Neural cell (in vitro differentiated cells): ENCODE measurements around the gene USP7. TPM values are rescaled to one million over a fixed set of nuclear protein-coding genes. Genes with fewer than 3 reads are reported as not detected.

Experiments used
- H2AFZ ChIP-seq: fragments of 200-600, 300-800 bp; sonication (generic), shearing (Covaris generic); 2 replicates; pipeline ENCODE4 v1.6.0; 2014; ENCODE audit warnings: low read depth, mild to moderate bottlenecking, antibody characterized with exemption, low read length, moderate library complexity
- H3F3A ChIP-seq: fragments of 200-600 bp; shearing (Covaris generic); 2 replicates; pipeline ENCODE4 v1.6.1; 2016; ENCODE audit warnings: mild to moderate bottlenecking, moderate library complexity, mixed read lengths, antibody characterized with exemption, low read length; ENCODE audit not compliant: insufficient read depth, poor library complexity, severe bottlenecking
- H3K27ac ChIP-seq: fragments of 200-600, 300-800 bp; sonication (generic), shearing (Covaris generic); 2 replicates; pipeline ENCODE4 v1.5.1; 2014; ENCODE audit warnings: mild to moderate bottlenecking, low read length, moderate library complexity
- H3K27me3 ChIP-seq: fragments of 300-800, 200-600 bp; sonication (generic), shearing (Covaris generic); 2 replicates; pipeline ENCODE4 v1.6.0; 2014; ENCODE audit warnings: mild to moderate bottlenecking, low read depth, low read length, moderate library complexity; ENCODE audit not compliant: insufficient read depth
- H3K36me3 ChIP-seq: fragments of 300-800, 200-600 bp; sonication (generic), shearing (Covaris generic); 2 replicates; pipeline ENCODE4 v1.5.1; 2014; ENCODE audit warnings: mild to moderate bottlenecking, antibody characterized with exemption, low read length, moderate library complexity; ENCODE audit not compliant: insufficient read depth
- H3K4me2 ChIP-seq: fragments of 300-800, 200-600 bp; sonication (generic), shearing (Covaris generic); 2 replicates; pipeline ENCODE4 v1.6.0; 2014; ENCODE audit warnings: mild to moderate bottlenecking, low read length
- H3K4me3 ChIP-seq: fragments of 300-800, 200-600 bp; sonication (generic), shearing (Covaris generic); 2 replicates; pipeline ENCODE4 v1.5.1; 2014; ENCODE audit warnings: mild to moderate bottlenecking, low read length, moderate library complexity
- H3K79me2 ChIP-seq: fragments of 200-600 bp; shearing (Covaris generic); replicated peaks from 2 replicates; pipeline ENCODE4 v1.6.0; 2014; ENCODE audit warnings: mild to moderate bottlenecking, low read length, moderate library complexity; ENCODE audit not compliant: insufficient read depth
- H3K9ac ChIP-seq: fragments of 300-800, 200-600 bp; sonication (generic), shearing (Covaris generic); 2 replicates; pipeline ENCODE4 v1.6.1; 2016; ENCODE audit warnings: mild to moderate bottlenecking, low read length, mixed read lengths
- H3K9me2 ChIP-seq: fragments of 200-600 bp; shearing (Covaris generic); 2 replicates; pipeline ENCODE4 v1.6.1; 2016; ENCODE audit warnings: mild to moderate bottlenecking, low read length, mixed read lengths; ENCODE audit not compliant: insufficient read depth
- H3K9me3 ChIP-seq: fragments of 200-600, 300-800 bp; sonication (generic), shearing (Covaris generic); 2 replicates; pipeline ENCODE4 v1.6.1; 2016; ENCODE audit warnings: mild to moderate bottlenecking, mixed run types, low read length, moderate library complexity, mixed read lengths
- H4K20me1 ChIP-seq: fragments of 200-600 bp; shearing (Covaris generic); 2 replicates; pipeline ENCODE4 v1.6.1; 2016; ENCODE audit warnings: mild to moderate bottlenecking, mixed run types; ENCODE audit not compliant: insufficient read depth
- EP300 ChIP-seq: fragments of 450-650 bp; conservative IDR thresholded peaks from 2 replicates; pipeline ENCODE4 v1.6.1; 2014; ENCODE audit warnings: antibody characterized with exemption, mild to moderate bottlenecking, moderate library complexity; ENCODE audit not compliant: poor library complexity, severe bottlenecking
- EZH2 ChIP-seq: fragments of 200-600, 300-800 bp; shearing (Covaris generic), sonication (generic); IDR thresholded peaks from 2 replicates; pipeline ENCODE4 v1.6.1; 2014; ENCODE audit warnings: antibody characterized with exemption, low read length, borderline replicate concordance, mild to moderate bottlenecking; ENCODE audit not compliant: insufficient read depth, poor library complexity, severe bottlenecking
- MXI1 ChIP-seq: fragments of 450-650 bp; conservative IDR thresholded peaks from 2 replicates; pipeline ENCODE4 v1.6.1; 2014; ENCODE audit warnings: antibody characterized with exemption, mild to moderate bottlenecking; ENCODE audit not compliant: poor library complexity, severe bottlenecking
- POLR2AphosphoS5 ChIP-seq: IDR thresholded peaks from 2 replicates; pipeline ENCODE4 v1.6.1; 2012
- RAD21 ChIP-seq: fragments of 450-650 bp; conservative IDR thresholded peaks from 2 replicates; pipeline ENCODE4 v1.6.1; 2014; ENCODE audit warnings: antibody characterized with exemption, mild to moderate bottlenecking, moderate library complexity
- SMC3 ChIP-seq: fragments of 450-650 bp; conservative IDR thresholded peaks from 2 replicates; pipeline ENCODE4 v1.6.1; 2014; ENCODE audit warnings: antibody characterized with exemption, mild to moderate bottlenecking, moderate library complexity; ENCODE audit not compliant: poor library complexity
- TAF1 ChIP-seq: IDR thresholded peaks from 2 replicates; pipeline ENCODE4 v1.6.1; 2012; ENCODE audit warnings: low read depth
- polyA plus RNA-seq: library from polyadenylated mRNA; depleted of rRNA; stranded (reverse); fragments of >200 nt; gene quantifications from 2 replicates; pipeline ENCODE4 v1.2.3, GENCODE V29; 2014
- TF ChIP-seq, protein P1 (sequence below): IDR thresholded peaks from 2 replicates; pipeline ENCODE4 v1.6.1; 2012; ENCODE audit warnings: borderline replicate concordance
- TF ChIP-seq, protein P2 (sequence below): fragments of 450-650 bp; IDR thresholded peaks from 2 replicates; pipeline ENCODE4 v1.5.1; 2014; ENCODE audit warnings: antibody characterized with exemption, mild to moderate bottlenecking, moderate library complexity; ENCODE audit not compliant: poor library complexity, severe bottlenecking

Gene USP7
- polyA plus RNA-seq, 1 donor from 2014 or later = 52.5 TPM

- no peak overlapping the region for H2AFZ ChIP-seq
- no peak overlapping the region for H3K27ac ChIP-seq
- TF ChIP-seq POLR2AphosphoS5 (no peak), SMC3 (no peak), TAF1 (no peak), MXI1 (no peak), EP300 (no peak), EZH2 (no peak), RAD21 (no peak)
- TF ChIP-seq, protein P1, sequence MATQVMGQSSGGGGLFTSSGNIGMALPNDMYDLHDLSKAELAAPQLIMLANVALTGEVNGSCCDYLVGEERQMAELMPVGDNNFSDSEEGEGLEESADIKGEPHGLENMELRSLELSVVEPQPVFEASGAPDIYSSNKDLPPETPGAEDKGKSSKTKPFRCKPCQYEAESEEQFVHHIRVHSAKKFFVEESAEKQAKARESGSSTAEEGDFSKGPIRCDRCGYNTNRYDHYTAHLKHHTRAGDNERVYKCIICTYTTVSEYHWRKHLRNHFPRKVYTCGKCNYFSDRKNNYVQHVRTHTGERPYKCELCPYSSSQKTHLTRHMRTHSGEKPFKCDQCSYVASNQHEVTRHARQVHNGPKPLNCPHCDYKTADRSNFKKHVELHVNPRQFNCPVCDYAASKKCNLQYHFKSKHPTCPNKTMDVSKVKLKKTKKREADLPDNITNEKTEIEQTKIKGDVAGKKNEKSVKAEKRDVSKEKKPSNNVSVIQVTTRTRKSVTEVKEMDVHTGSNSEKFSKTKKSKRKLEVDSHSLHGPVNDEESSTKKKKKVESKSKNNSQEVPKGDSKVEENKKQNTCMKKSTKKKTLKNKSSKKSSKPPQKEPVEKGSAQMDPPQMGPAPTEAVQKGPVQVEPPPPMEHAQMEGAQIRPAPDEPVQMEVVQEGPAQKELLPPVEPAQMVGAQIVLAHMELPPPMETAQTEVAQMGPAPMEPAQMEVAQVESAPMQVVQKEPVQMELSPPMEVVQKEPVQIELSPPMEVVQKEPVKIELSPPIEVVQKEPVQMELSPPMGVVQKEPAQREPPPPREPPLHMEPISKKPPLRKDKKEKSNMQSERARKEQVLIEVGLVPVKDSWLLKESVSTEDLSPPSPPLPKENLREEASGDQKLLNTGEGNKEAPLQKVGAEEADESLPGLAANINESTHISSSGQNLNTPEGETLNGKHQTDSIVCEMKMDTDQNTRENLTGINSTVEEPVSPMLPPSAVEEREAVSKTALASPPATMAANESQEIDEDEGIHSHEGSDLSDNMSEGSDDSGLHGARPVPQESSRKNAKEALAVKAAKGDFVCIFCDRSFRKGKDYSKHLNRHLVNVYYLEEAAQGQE = no peak
- TF ChIP-seq, protein P2, sequence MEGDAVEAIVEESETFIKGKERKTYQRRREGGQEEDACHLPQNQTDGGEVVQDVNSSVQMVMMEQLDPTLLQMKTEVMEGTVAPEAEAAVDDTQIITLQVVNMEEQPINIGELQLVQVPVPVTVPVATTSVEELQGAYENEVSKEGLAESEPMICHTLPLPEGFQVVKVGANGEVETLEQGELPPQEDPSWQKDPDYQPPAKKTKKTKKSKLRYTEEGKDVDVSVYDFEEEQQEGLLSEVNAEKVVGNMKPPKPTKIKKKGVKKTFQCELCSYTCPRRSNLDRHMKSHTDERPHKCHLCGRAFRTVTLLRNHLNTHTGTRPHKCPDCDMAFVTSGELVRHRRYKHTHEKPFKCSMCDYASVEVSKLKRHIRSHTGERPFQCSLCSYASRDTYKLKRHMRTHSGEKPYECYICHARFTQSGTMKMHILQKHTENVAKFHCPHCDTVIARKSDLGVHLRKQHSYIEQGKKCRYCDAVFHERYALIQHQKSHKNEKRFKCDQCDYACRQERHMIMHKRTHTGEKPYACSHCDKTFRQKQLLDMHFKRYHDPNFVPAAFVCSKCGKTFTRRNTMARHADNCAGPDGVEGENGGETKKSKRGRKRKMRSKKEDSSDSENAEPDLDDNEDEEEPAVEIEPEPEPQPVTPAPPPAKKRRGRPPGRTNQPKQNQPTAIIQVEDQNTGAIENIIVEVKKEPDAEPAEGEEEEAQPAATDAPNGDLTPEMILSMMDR = no peak
- no peaks in the 10 kb centered on the region for H3K9me3 ChIP-seq
- H3F3A ChIP-seq = no peaks in the 10 kb centered on the region
- H3K4me3 ChIP-seq = peak overlapping the region; percentile 80
- H3K36me3 ChIP-seq = no peaks in the 10 kb centered on the region
- H3K9ac ChIP-seq = no peak overlapping the region
- peak overlapping the region; percentile 23 for H3K4me2 ChIP-seq
- no peaks in the 10 kb centered on the region for H3K9me2 ChIP-seq
- no peaks in the 10 kb centered on the region for H3K27me3 ChIP-seq
- H4K20me1 ChIP-seq = peaks cover 68% of the 10 kb centered on the region
- H3K79me2 ChIP-seq = peaks cover 76% of the 10 kb centered on the region
Observed at GRCh38 chr16:8959921-8960787, 3.6 kb downstream of the USP7 start.

DNA sequence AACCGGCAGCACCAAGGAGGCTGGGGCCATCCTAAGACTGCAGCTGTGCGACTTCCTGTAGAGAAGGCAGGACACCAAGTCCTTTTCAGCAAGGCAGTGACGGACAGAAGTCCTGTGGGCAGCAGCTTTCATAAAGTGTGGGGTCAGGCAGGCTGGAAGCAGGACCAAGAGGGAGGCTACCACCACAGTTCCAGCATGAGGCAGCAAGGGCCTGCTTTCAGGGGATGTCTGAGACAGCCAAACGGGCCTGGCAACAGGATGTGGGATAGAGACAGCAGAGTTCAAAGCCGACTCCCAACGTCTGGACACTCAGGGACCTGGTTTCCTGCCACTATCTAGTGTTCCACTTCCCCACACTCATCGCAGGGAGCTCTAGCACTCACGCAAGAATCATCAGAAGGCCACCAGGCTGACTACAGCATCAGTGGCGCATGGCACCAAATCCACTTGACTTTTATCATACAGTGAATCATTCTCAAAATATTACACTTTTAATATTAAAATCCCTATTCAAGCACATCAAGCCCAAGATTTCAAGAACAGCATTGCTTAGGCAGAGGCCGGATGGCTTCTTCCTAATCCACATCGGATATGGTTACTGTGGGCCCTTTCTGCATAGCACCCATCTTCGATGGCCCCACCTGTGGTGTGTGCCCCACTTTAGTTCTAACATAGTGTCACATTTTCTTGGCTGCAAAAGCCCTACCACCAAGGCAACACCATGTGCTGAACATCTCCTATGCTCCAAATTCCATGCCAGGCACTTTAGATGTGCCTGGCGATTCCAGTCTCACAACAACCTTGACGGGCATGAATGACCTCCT is 5.2 kb downstream of the USP7 start:
- Histone ChIP-seq H3K36me3 (no peaks in the 10 kb centered on the region), H3F3A (no peaks in the 10 kb centered on the region), H3K4me3 (peak overlapping the region; percentile 80), H3K27me3 (no peaks in the 10 kb centered on the region), H3K9ac (no peak overlapping the region), H3K9me2 (no peaks in the 10 kb centered on the region), H3K27ac (no peak overlapping the region), H3K9me3 (no peaks in the 10 kb centered on the region), H4K20me1 (peaks cover 70% of the 10 kb centered on the region), H3K4me2 (no peak overlapping the region), H2AFZ (no peak overlapping the region), H3K79me2 (peaks cover 87% of the 10 kb centered on the region)
- TF ChIP-seq, protein P1 = no peak
- no peak for TF ChIP-seq RAD21
- no peak for TF ChIP-seq EZH2
- no peak for TF ChIP-seq POLR2AphosphoS5
- no peak for TF ChIP-seq SMC3
- TF ChIP-seq, protein P2 = no peak
- no peak for TF ChIP-seq TAF1
- no peak for TF ChIP-seq EP300
